ENCODE measurements around the gene PLXNB1. TPM values are rescaled to one million over a fixed set of nuclear protein-coding genes. Genes with fewer than 3 reads are reported as not detected.
A peak's percentile ranks its signal among the peaks of the same experiment; 100 is the strongest.

Gene PLXNB1
- total and polyA plus RNA-seq, 10 of the 15 experiments (the other 5 are each of a cell fraction or from before 2014, with no cell fraction given) = 0.18 to 15.1 (median 5.3) TPM

DNA sequence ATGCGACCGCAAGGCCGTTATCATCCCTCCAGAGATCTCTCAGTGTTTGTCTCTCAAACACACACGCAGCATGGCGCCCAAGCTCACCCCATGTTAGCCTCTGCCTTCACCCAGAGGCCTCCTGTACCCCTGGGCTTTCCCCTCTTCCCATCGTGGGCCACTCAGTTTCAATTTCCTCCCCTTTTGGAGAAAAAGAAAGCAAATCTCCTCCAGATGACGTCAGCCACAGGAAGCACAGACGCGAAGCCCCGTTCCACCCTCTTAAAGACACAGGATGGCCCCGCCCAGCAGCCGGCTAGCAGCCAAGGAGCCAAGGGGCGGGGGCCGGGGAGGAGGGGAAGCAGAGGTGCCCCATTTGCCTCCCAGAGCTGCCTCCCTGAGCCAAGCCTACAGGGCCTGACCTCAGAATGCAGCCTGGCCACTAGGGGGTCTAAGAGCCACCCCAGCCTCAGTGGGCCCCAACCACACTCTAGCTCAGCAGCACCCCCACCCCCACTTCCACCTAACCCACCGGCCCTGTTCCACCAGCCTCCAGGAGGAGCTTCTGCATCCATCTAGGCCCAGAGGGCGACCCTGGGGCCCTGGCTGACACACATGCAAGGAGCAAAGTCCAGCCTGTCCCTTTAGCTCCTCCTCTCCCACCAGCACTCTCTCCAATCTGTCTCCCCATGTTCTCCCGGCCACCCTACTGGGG lies 43.2 kb upstream of the PLXNB1 start (continued):
- TF ChIP-seq, protein P1, sequence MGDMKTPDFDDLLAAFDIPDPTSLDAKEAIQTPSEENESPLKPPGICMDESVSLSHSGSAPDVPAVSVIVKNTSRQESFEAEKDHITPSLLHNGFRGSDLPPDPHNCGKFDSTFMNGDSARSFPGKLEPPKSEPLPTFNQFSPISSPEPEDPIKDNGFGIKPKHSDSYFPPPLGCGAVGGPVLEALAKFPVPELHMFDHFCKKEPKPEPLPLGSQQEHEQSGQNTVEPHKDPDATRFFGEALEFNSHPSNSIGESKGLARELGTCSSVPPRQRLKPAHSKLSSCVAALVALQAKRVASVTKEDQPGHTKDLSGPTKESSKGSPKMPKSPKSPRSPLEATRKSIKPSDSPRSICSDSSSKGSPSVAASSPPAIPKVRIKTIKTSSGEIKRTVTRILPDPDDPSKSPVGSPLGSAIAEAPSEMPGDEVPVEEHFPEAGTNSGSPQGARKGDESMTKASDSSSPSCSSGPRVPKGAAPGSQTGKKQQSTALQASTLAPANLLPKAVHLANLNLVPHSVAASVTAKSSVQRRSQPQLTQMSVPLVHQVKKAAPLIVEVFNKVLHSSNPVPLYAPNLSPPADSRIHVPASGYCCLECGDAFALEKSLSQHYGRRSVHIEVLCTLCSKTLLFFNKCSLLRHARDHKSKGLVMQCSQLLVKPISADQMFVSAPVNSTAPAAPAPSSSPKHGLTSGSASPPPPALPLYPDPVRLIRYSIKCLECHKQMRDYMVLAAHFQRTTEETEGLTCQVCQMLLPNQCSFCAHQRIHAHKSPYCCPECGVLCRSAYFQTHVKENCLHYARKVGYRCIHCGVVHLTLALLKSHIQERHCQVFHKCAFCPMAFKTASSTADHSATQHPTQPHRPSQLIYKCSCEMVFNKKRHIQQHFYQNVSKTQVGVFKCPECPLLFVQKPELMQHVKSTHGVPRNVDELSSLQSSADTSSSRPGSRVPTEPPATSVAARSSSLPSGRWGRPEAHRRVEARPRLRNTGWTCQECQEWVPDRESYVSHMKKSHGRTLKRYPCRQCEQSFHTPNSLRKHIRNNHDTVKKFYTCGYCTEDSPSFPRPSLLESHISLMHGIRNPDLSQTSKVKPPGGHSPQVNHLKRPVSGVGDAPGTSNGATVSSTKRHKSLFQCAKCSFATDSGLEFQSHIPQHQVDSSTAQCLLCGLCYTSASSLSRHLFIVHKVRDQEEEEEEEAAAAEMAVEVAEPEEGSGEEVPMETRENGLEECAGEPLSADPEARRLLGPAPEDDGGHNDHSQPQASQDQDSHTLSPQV (IDR thresholded peaks at IDR 0.05) = peak; percentile 82; the same call in 1 of the 2 replicates
- TF ChIP-seq RCOR1 (conservative IDR thresholded peaks at IDR 0.05; ENCODE audit: low read depth, low read length) (0 out of 2 replicates have a peak, but pooled peaks have one; percentile 66), MTA3 (IDR thresholded peaks at IDR 0.05; ENCODE audit: borderline replicate concordance, low read length) (0 out of 2 replicates have a peak, but pooled peaks have one; percentile 79), STAT3 (IDR thresholded peaks at IDR 0.05; ENCODE audit: low read depth, low read length) (0 out of 2 replicates have a peak, but pooled peaks have one; percentile 45), SRF (IDR thresholded peaks at IDR 0.05; ENCODE audit: low read depth in 2 of 2, low read length in 2 of 2) (no peak), SIN3A (IDR thresholded peaks at IDR 0.05; ENCODE audit: low read depth, low read length) (peak; percentile 65; the same call in 1 of the 2 replicates), ZNF384 (IDR thresholded peaks at IDR 0.05; ENCODE audit: borderline replicate concordance, low read depth, low read length) (no peak), CBFB (IDR thresholded peaks at IDR 0.05; ENCODE audit: low read depth) (peak; percentile 17), TBL1XR1 (IDR thresholded peaks at IDR 0.05; ENCODE audit: low read depth, low read length) (peak; percentile 94), TAF1 (IDR thresholded peaks at IDR 0.05; ENCODE audit: borderline replicate concordance, low read depth, low read length) (peak; percentile 75), GATAD2B (conservative IDR thresholded peaks at IDR 0.05; ENCODE audit: low read depth) (peak; percentile 52; the same call in 1 of the 2 replicates), SREBF1 (IDR thresholded peaks at IDR 0.05; ENCODE audit: low read length) (peak; percentile 55; the same call in 1 of the 2 replicates), IKZF1 (conservative IDR thresholded peaks at IDR 0.05) (peak; percentile 94), POU2F2 (IDR thresholded peaks at IDR 0.05; ENCODE audit: borderline replicate concordance, low read depth, low read length) (peak; percentile 73; the same call in 1 of the 3 replicates), CBX5 (IDR thresholded peaks at IDR 0.05; ENCODE audit: low read depth) (no peak), EED (IDR thresholded peaks at IDR 0.05; ENCODE audit: low read depth) (peak; percentile 92), HDGF (IDR thresholded peaks at IDR 0.05) (peak; percentile 95)
- TF ChIP-seq, protein P2, sequence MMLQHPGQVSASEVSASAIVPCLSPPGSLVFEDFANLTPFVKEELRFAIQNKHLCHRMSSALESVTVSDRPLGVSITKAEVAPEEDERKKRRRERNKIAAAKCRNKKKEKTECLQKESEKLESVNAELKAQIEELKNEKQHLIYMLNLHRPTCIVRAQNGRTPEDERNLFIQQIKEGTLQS (IDR thresholded peaks at IDR 0.05; ENCODE audit: borderline replicate concordance, extremely low read depth, low read depth, low read length) = no peak
- TF ChIP-seq, protein P3, sequence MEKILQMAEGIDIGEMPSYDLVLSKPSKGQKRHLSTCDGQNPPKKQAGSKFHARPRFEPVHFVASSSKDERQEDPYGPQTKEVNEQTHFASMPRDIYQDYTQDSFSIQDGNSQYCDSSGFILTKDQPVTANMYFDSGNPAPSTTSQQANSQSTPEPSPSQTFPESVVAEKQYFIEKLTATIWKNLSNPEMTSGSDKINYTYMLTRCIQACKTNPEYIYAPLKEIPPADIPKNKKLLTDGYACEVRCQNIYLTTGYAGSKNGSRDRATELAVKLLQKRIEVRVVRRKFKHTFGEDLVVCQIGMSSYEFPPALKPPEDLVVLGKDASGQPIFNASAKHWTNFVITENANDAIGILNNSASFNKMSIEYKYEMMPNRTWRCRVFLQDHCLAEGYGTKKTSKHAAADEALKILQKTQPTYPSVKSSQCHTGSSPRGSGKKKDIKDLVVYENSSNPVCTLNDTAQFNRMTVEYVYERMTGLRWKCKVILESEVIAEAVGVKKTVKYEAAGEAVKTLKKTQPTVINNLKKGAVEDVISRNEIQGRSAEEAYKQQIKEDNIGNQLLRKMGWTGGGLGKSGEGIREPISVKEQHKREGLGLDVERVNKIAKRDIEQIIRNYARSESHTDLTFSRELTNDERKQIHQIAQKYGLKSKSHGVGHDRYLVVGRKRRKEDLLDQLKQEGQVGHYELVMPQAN (conservative IDR thresholded peaks at IDR 0.05) = peak; percentile 40; the same call in 1 of the 2 replicates
- TF ChIP-seq, protein P4, sequence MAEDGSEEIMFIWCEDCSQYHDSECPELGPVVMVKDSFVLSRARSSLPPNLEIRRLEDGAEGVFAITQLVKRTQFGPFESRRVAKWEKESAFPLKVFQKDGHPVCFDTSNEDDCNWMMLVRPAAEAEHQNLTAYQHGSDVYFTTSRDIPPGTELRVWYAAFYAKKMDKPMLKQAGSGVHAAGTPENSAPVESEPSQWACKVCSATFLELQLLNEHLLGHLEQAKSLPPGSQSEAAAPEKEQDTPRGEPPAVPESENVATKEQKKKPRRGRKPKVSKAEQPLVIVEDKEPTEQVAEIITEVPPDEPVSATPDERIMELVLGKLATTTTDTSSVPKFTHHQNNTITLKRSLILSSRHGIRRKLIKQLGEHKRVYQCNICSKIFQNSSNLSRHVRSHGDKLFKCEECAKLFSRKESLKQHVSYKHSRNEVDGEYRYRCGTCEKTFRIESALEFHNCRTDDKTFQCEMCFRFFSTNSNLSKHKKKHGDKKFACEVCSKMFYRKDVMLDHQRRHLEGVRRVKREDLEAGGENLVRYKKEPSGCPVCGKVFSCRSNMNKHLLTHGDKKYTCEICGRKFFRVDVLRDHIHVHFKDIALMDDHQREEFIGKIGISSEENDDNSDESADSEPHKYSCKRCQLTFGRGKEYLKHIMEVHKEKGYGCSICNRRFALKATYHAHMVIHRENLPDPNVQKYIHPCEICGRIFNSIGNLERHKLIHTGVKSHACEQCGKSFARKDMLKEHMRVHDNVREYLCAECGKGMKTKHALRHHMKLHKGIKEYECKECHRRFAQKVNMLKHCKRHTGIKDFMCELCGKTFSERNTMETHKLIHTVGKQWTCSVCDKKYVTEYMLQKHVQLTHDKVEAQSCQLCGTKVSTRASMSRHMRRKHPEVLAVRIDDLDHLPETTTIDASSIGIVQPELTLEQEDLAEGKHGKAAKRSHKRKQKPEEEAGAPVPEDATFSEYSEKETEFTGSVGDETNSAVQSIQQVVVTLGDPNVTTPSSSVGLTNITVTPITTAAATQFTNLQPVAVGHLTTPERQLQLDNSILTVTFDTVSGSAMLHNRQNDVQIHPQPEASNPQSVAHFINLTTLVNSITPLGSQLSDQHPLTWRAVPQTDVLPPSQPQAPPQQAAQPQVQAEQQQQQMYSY (CRISPR knock-in tag; IDR thresholded peaks at IDR 0.05) = 0 out of 2 replicates have a peak, but pooled peaks have one; percentile 7
